Hematopoietic multipotent progenitor cell treated with erythropoietin and hydrocortisone succinate and interleukin-3 and kit ligand, for 17 days (in vitro differentiated cells): ENCODE measurements around the gene MEF2C.

Source experiments
- DNase-seq: peaks from one replicate; pipeline ENCODE4 v3.0.0-alpha.2; 2015; ENCODE audit warnings: low spot score

The MEF2C gene

DNA sequence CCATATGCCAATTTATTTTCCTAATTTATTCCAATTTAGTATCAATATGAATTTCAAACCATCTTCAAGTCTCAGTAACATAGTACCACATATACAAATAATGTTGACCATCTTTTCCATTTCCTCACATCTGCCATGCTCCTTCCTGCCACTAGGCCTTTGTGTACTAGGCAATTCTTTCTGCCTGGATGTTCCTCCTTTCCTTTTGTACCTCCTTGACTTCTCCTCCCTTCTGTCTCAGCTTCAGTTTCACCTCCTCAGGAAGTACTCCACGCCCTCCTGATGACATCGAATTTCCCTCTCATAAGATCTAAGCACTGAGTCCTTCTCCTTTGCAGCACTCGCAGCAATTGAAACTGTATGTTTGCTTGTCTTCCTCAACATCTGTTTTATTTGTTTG, 53.9 kb downstream of the MEF2C start:
- no peak for DNase-seq

DNA sequence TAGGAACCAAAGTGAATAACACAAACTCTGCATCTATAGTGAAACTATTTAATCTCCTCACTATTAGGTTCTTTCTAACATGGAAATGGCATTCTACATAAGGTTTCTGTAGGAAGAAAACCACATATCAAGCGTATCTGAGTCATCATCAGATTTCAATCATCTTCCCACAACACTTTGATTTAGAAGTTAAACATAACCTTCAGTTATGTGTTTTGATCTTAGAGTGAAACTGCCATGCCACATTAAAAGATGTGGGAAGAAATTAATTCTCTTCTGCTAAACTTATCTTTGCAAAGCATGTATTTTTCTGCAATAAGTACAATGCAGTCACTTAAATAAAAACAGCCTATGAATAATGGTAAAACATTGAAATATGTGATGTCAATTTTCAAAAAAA, 55.0 kb downstream of the MEF2C start:
- DNase-seq: no peak

DNA sequence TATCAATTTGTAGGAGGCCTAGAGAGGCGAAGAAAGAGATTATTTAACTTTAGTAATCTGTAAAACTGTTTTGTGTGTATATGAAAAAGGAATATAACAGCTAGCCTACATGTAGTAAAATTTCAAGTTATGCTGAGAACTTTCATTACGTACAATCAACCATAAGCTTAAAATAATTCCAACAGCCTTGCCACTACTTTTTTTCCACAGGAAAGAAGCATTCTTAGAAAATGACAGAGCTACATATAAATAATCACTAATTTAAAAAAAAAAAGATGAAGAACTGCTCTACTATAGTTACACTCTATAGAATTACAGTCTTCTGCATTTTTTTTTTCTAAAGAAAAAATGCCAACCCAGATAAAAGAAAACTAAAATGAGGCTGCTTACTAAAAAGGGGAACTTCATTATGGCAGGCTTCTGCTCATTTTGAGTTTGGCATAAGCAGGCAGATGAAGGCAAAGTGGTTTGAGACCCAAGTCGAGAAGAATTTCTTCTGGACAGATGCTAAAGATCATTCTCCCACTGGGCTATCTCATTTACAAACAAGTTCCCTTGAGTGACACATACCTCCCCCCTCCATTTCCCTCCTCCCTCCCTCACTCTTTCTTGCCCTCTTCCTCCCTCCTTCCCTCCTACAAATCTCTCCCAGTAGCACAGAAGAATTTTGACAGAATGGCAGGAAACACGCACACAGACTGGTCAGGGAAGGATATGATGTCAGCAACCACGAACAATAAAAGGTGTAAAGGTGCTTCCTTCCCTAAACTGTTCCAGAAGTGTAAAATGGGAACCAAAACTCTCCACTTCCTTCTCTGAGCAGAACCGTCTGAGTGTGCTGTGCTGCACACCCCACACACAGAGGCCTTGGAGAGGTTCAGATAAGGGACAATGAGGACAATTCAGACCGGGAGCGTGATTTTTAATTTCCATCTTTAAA, 56.1 kb downstream of the MEF2C start:
- no peak for DNase-seq

DNA sequence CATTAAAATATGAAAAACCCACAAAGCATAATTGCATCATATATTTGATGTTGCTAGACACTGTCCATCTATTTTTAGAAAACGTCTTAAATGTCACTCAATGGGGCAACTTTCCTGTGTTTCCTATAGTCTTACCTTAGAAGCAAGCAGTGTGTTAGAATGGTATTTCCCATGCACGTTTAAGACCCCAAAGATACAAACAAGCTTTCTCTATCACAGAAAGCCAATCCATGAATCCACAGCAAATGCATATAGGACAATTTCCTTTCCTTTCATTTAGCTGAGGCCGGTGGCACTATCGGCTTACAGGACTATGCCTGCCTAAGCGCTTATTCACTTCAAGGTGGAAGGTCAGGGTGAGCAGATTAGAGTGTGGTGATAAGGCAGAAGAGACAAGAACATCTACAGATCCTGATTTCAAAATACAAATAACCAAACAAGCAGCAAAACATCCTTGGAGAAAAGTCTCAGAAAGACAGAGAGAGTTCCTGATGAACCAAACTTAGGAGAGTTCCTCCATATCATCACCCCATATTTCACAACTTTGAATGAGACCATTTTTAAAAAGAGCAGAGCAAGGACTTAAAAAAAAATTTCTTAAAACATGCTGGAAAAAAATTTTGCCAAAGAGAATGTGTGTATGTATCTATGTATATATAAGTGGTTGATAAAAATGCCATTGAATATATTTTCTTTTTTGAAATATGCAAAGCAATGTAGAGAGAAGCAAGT, 57.2 kb downstream of the MEF2C start:
- peak; percentile 17 for DNase-seq

DNA sequence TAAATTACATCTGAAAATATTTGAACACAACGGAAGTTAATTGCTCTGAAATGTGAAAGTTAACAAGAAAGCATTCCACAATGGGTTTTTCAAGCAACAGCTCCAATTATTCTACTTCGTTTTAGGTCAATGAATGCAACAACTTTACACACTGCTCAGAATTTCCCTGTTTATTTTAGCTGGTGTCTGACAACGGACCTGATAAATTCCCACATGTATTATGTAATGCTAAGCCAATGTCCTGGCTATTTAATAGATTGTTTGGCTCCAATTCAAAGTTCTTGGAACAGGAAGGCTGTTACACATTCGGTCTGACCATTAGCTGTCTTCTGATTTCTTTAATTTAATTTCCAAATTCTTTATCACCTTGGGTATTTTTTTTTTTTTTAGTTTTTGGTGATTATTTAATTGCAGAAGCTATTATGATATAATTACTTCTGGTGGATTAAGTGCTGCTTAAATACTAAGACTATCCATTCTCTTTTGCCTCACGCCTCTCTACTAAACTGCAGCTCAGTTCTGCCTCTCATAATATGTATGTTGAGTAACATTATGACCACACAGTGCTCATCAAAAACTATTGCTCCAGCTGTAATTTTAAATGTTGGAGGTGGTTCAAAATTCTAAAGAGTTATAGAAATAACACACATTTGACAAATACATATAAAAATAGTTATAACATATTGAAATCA, 57.9 kb downstream of the MEF2C start:
- DNase-seq: no peak

DNA sequence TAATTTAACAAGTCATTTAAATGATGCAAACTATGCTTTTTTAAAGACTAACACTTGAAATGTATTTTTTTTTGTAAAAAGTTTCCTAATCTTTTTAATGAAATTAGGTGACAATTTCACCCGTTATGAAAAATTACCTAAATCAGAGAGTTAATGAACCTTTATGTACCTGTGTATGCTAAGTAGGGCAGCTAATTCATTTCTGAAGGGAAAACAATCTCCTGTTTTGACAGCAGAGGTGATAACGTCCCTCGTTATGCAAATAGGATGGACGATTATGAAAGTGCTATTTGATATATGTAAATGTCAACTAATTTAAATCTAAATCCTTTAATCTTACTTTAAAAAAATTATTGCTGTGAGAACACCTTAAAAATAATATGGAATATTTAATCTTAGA, 58.8 kb downstream of the MEF2C start:
- DNase-seq: no peak

DNA sequence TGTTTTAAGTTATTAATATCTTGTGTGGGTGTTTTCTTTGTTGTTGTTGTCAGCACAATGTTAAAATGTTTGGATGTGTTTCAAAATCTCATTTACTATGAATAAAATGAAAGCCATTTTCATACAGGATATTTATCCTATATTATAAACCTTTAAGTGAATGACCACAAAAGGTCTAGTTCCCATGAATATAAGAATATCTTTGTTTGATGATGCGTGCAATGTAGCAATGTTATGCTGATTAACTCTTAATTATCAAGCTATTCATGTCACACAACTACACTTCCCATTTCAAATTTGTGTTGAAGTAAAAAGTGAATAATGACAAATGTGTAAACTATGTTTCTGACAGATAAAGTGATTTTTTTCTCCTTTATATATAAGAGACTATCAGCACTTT, 59.8 kb downstream of the MEF2C start:
- DNase-seq: no peak

DNA sequence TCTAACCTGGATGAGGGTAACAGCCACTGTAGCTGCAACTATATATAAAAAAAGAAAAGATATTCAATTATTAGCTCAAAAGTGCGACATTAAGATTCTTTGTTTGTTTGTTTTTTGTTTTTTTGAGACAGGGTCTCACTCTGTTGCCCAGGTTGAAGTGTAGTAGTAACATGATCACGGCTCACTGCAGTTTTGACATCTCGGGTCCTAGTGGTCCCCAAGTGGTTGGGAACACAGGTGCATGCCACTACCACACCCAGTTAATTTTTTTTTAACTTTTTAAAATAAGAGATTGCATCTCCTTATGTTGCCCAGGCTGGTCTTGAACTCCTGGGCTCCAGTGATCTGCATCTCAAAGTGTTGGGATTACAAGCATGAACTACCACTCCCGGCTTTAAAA, 61.8 kb downstream of the MEF2C start:
- DNase-seq: no peak

DNA sequence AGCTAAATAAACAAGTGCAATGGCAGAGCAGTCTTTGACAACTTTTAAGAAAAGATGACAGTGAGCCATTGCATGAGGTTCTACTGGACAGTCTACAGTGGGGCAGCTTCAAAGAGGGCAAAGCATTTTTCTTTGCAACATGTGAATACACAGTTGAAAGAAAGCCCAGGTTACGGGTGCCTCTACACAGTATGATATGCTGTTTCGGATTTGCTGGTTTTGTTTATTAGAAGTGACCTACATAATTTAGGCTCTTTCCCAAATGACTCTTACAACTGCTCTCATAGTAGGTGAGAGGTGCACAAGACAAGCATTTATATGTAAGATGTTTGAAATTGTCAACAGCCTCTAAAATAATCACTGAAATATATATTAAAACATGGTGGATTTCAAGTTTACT, 62.4 kb downstream of the MEF2C start:
- no peak for DNase-seq

DNA sequence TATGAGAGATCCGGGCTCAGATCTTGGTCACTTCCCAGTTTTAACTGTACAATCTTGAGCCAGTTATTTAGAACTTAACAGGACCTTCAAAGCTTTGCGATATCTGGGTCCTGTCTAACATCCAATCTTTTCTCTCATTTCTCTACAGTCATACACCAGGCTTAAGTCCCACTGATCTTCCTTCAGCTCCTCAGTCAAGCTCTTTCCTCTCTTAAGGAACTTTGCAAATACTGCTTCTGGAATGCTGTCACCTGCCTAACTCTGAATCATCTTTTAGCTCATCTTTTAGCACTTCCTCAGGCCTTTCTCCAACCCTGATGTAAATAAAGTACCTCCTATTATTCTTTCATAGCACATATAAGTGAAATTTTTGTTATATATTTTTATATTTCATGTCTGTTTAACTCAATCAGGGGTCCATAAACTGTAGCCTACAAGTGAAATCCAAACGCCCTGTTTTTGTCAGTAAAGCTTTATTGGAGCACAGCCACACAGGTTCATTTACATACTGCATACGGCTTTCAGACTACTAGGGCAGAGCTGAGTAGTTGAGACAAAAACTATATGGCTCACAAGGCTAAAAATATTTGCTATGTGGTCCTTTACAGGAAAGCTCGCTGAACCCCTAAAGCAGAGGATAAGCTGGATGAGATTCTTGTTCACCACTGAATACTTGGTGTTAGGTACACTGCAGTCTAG, 63.5 kb downstream of the MEF2C start:
- DNase-seq: no peak

DNA sequence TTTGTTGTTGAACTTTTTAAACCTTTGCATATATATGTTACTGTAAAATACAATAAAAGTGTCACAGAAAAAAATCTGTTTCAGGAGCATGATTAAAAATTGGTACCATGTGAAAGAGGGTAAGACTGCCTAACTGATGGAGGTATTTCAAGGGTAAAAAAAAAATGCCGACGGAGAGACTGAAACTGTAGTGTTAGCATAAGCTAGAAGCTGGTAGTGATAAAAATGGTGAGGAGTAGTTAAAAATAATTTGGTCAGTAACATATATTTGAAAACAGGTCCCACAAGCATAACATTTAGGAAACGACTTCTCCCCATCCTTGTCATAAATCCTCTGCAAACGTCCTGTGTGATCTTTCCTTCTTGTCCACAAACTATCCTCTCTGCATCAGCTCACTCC, 64.7 kb downstream of the MEF2C start:
- no peak for DNase-seq

DNA sequence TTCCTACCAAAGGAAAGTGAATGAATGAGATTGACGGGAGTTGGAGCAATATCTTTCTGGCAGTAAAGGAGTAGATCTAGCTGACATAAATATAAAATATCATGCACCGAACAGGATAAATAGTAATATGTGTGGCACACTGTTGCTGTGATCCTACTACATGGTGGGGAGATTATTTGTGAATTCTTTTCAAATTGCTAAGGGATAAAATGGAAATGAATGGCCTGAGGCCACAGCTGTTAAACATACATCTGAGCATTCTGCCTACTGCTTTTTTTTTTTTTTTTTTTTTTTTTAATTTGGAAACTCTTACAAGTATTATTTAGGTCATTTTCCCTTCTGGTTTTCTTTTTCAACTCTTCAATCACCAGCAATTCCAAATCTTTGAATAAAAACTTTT, 66.8 kb downstream of the MEF2C start:
- DNase-seq: no peak

DNA sequence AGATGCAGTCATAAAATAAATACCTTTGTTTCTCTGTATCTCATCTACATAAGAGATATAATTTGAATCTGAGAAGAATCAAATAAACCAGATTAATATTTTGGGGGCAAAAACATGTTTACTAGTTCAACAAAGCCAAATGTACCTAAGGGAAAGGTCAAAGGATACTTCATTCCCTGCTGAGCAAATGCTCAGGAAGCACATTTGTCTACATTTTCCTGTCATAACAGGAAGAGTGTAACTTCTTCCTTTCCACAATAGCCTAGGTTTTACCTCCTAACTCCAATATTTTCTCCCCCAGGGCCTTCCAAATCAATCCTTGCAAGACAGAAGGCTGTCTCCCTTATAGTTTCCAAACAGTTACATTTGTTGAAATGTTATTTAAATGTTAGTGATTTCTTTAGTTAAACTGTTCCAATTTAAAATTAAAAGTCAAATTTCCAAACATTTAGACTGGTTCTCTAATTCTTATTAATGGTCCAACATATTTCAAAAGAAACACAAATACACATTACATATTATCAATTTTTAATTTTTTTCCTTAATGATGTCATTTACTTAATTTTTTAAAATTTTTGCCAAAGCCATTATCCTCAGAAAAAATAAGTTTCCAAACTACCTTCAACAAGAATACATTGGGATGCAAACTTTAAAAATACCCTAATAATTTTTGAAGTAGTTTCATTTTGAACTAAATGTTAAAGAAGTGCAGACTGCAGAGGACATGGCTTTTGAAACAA, 67.8 kb downstream of the MEF2C start:
- no peak for DNase-seq

DNA sequence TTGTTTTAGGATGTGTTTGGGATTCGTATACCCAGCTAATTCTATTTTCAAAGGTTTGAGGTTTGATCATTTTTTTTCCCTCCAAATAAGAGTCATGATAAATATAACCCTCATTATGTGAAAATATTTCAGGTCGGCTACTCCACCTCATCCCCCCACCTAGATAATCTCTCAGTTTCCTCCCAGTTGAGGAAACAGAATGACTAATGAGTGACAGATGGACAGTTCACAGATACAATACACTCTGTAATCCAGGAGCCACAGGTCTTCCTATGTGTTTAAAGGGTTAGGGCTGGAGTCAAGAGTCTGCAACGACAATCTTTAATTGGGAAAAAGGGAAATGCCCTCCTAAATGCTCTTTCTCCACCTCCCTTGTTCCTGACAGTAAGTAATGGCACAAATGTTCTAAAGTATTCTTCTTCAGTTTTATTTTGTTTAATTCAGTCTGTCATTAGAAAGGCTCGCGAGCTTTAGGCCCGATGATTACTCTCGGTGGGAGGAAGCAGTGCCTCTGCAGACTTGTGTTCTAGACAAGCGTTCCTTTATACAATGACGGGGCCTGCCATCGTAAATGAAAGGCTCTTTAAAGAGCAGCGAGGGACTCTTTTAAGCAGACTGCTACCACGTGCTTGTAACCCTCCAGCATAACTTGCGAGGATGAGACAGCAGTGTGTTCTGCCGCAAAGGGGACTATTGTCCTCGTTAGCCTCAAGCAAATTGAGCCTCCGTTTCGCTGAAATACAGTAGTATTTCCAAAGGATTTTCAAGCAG, 69.0 kb downstream of the MEF2C start:
- no peak for DNase-seq

DNA sequence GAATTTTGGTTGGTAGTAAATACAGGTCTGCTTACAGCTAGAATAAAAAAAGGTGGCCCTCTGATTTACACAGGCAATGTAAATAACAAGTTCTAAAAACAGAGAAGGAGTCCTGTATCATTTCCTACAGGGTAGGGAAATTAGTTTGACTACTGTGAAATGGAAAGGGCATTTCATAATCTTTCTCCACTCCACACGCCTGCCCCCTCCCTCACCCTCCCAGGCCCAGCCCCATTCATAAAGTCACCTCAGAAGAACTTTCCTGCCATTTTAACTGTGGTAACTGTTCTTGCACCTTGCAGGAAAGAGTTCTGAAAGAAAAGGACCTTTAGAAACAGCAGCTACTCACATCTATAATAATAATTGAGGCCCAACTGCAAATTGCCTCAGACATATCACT, 69.7 kb downstream of the MEF2C start:
- no peak for DNase-seq

DNA sequence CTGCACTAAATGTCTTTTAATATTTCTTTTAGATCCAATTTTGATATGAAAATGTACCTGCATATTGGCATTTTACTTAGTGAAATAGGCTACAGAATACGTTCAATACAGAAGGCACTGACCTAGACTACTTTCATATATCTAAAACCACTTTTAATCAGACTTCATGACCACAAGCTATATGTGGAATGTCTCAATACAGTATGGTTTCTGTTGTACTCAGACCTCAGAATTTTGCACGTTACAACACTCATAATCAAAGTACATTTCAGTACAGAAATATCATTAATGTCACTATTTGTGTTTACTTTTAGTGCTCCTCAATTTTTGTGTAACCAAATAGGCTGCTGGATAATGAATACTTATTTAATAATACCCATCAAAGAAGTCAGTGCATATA, 74.8 kb downstream of the MEF2C start:
- no peak for DNase-seq

DNA sequence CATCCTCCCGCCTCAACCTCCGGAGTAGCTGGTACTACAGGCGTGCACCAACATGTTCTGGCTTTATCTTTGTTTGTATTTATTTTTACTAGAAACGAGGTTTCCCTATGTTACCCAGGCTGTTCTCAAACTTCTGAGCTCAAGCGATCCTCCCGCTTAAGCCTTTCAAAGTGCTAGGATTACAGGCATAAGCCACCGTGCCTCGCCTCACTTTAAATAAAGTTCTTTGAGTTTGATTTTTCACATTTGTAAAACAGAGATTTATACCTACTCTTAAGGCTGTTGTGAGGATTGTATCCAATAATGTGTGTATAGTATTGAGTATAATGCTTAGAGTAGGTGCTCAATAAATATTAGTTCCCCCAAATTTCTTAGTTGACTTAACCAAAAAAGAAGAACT, 75.7 kb downstream of the MEF2C start:
- no peak for DNase-seq

DNA sequence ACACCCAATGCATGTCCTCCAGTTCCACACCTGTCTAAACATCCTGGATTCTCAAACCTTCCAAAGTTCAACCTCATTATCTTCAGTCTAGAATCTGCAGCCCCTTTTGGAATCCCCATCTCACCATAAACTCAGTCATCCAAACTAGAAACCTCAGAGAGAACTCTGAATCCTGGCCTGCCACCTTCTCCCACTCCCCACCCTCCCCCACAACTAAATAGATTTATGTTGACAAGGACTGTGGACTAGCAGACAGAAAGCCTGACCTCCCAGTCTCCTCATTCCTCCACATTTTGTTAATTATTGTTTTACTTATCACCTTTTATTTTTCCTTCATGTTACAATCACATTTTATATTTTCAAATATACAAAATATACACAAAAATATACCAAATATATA, 76.6 kb downstream of the MEF2C start:
- DNase-seq: no peak

DNA sequence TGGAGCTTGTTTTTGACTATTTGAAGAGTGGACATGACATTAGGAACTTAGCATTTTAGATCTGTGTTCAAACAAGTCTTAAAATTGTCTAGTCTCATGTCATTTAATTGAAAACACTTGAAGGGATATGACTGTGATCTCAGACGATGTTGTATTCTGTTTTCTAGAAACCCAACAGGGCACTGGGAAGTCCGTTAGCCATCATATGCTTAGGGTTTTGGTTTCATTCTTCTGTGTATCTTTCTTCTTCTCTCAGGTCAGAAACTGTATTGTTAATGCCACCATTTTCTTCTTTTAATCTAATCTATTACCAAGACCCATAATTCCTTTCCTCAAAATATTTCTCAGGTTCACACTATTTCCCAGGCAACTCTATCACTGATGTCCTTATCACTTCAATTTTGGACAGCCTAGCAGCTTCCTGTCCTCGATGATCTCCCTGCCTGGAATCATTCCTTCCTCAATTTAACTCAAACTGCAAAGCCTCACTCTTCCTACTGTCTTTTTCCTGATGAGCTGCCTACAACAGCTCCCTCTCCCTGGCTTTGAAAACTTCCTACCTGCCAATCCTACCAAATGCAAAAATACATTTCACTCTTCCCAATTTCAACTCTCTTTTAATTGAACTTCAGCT, 77.7 kb downstream of the MEF2C start:
- no peak for DNase-seq

DNA sequence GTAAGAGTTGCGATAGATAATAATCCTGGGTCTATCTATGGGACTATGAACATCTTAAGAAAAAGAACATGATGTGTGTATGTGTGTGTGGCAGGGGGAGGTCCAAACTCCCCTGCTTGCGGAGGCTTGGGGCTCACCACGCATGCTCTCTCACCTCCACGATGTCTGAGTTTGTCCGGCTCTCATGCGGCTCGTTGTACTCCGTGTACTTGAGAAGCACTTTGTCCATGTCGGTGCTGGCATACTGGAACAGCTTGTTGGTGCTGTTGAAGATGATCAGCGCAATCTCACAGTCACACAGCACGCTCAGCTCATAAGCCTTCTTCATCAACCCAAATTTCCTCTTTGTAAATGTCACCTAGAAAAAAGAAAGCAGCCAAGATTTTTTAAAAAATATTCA, 78.5 kb downstream of the MEF2C start:
- no peak for DNase-seq
